Suprapubic skin (tissue), 3 donors: Measurements from ENCODE around the gene ARHGAP42.

Experiments used
- POLR2AphosphoS5 ChIP-seq, 3 donors: sonication (generic); formaldehyde crosslinking; IDR thresholded peaks; one replicate each; pipeline ENCODE4 v1.6.1; 2017; ENCODE audit warnings: antibody characterized with exemption in 3 of 3
- TF ChIP-seq, protein P1 (sequence below), 2 donors: fragments of 200-600 bp in 1 of 2; fragments of 450-650 bp in 1 of 2; sonication (generic) in 1 of 2; IDR thresholded peaks; one replicate each; pipeline ENCODE4 v1.5.1; 2016 to 2019; ENCODE audit warnings: antibody characterized with exemption in 2 of 2, mild to moderate bottlenecking in 1 of 2, moderate library complexity in 1 of 2

DNA sequence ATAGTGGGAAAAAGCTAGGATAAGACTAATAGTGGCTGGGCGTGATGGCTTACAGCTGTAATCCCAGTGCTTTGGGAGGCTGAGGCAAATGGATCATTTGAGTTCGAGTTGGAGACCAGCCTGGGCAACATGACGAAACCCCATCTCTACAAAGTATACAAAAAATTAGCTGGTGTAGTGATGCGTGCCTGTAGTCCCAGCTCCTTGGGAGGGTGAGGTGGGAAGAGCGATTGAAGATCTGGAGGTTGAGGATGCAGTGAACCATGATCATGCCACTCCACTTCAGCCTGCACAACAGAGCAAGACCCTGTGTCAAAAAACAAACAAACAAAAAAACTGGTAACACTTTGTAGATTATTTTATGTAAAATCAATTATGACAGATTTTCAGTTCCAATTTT, 8.8 kb downstream of the ARHGAP42 start:
- TF ChIP-seq, protein P1, sequence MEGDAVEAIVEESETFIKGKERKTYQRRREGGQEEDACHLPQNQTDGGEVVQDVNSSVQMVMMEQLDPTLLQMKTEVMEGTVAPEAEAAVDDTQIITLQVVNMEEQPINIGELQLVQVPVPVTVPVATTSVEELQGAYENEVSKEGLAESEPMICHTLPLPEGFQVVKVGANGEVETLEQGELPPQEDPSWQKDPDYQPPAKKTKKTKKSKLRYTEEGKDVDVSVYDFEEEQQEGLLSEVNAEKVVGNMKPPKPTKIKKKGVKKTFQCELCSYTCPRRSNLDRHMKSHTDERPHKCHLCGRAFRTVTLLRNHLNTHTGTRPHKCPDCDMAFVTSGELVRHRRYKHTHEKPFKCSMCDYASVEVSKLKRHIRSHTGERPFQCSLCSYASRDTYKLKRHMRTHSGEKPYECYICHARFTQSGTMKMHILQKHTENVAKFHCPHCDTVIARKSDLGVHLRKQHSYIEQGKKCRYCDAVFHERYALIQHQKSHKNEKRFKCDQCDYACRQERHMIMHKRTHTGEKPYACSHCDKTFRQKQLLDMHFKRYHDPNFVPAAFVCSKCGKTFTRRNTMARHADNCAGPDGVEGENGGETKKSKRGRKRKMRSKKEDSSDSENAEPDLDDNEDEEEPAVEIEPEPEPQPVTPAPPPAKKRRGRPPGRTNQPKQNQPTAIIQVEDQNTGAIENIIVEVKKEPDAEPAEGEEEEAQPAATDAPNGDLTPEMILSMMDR (IDR thresholded peaks at IDR 0.05) = no peak
- TF ChIP-seq POLR2AphosphoS5 (IDR thresholded peaks at IDR 0.05) = no peak
